ENCODE results near the gene LTA4H.
"Not testable (repeated sequence)": the region's sequence is repeated elsewhere in the genome, so short reads cannot be mapped to it uniquely, and the experiment has no call there.

Gene LTA4H

GRCh38 chr12:95988506-95989275 is 46.7 kb downstream of the LTA4H start:
- no peak for DNase-seq

GRCh38 chr12:95986635-95987570 is 48.5 kb downstream of the LTA4H start:
- no peak for DNase-seq

- DNase-seq, result no peak
Measured at GRCh38 chr12:95984682-95985081, 50.7 kb downstream of the LTA4H start.

DNA sequence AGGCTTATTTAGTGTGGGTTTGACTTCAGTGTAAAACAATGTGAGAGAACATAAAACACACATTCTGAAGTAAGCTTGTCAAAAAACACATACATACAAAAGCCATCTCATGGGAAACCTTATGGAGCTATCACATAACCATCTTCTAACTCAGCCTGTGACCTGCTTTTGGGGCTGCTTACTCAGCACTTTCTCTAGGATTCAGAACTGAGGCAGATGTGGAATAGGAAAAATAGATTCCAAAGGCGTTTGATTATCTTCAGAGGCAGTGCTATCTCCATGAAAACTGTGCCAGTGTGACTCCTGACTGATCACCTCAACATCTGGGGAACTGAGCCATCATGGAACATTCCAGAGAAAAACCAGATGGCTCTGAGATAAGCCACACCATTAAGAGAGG is 52.8 kb downstream of the LTA4H start:
- no peak for DNase-seq

DNA sequence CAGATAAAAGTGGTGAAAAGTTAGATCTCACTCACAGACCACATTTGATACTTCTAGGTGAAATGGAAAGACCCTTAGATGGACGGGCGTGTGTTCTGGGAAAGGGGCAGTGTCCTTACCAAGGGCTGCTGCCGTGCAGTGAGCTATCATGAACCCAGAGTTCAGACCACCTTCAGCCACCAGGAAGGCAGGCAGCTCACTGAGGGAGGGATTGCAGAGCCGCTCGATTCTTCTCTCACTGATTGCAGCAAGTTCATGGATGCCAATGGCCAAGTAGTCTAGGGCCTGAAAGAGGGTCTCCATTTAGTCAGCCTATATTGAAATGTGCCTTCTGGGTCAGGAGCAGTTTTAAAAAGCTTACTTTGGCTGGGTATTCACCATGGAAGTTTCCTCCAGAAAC is 55.0 kb downstream of the LTA4H start:
- no peak for DNase-seq

GRCh38 chr12:95978774-95979173 is 56.6 kb downstream of the LTA4H start:
- DNase-seq, result no peak

DNA sequence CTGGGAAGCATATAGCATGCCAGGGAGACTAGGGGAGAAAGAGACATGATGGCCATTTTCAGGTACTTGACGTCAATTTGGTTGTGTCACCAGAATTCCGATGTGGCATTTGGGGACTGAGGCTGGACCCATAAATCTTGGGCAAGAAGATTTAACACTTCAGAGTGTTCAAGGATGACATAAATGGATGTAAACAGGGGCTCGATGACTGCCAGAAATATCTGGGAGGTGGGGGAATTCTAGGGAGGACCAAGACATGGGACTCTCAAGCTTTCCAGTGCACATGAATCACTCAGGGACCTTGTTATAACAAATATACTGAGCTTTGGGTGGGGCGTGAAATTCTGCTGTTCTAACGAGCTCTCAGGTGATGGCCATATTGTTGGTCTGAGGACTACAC is 57.0 kb downstream of the LTA4H start:
- DNase-seq, result no peak

- DNase-seq, result no peak
Measured at GRCh38 chr12:95977764-95978305, 57.6 kb downstream of the LTA4H start.

DNA sequence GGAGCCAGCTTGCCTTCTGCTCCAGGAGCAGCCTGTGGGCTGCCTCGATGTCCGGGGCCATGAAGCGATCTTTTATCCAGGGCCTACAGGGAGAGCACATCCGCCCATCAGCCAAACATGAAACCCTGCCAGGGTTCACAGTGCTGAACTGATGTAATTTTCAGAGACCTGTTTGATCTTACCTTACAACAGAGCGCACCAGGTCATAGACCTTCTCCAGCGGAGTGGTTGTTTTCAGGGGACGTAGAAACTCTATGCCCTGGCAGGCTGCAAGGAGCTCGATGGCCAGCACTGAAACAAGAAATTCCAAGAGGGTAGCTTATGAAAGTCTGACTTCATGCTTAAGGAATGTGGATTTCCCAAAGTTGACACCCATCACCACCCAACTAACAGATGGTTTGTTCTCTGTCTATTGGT is 59.0 kb downstream of the LTA4H start:
- DNase-seq, result no peak

DNA sequence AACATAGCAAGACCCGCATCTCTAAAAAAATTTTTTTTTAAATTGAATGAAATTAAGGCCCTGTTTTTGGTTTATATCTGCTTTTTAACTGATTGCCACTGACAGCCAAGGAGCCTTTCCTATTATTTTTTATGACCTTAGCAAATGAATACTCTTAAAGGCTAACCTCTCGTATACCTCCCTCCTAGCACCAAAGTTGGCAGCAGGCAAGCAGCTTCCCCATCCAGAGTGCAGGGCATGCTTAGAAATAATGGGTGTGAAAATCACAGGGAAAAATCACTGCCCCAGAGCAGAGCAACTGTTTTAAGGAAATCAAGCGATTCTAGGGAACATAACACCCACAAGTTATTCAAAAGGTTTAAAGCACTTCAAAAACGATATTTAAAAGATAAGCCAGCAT is 59.9 kb downstream of the LTA4H start:
- no peak for DNase-seq

GRCh38 chr12:95974358-95974757 is 61.0 kb downstream of the LTA4H start:
- no peak for DNase-seq

GRCh38 chr12:95972832-95973456 is 62.4 kb downstream of the LTA4H start:
- DNase-seq, result no peak

DNA sequence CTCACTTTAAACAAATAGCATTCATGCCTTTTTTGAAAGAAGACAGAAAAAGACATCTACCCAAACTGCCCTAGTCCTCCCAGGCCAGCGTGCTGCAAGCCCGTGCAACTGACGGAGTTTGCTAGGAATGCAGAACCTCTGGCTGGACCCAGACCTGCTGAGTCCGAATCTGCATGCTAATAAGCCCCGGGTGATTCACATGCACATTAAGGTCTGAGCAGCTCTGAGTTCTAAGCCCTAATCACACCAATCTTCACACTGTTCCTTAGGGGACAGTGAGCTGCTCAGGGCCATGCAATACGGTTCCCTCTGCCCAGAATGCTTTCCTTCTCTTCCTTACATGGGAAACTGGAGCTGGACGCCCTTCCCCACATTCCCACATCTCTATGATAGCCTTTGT is 64.5 kb downstream of the LTA4H start:
- DNase-seq, result no peak

DNA sequence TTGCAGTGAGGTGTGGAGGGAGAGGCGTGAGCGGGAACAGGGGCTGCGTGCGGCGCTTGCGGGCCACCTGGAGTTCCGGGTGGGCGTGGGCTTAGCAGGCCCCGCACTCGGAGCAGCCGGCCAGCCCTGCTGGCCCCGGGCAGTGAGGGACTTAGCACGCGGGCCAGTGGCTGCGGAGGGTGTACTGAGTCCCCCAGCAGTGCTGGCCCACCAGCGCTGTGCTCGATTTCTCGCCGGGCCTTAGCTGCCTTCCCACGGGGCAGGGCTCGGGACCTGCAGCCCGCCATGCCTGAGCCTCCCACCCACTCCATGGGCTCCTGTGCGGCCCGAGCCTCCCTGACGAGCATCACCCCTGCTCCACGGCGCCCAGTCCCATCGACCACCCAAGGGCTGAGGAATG is 66.3 kb downstream of the LTA4H start:
- not testable (repeated sequence) for DNase-seq

GRCh38 chr12:95967301-95967700 is 68.1 kb downstream of the LTA4H start:
- DNase-seq, result no peak

DNA sequence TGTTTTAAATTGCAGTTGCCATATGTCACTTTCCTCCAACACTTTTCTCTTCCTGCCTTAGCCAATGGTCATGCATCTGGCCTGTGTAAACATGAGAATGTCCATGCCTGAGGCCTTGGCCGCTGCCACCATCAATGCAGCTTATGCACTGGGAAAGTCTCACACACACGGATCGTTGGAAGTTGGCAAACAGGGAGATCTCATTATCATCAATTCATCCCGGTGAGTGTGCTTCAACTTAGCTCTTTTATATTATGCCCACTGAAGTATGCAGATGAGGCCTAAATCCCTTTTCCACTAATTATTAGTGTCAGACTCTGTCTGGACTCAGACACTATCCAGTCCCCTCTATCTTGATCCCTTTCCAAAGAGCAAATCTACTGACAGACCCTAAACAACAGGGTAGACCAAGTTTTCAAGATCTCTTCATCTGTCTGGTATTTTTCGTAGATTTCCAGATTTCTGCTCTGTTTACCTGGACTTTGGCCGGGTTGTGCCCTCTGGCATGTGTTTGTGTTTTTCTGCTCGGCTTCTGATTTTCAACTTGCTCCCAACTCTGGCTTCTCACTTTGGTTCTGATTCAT is 69.0 kb downstream of the LTA4H start:
- DNase-seq, result no peak

GRCh38 chr12:95963096-95963495 is 72.3 kb downstream of the LTA4H start:
- no peak for DNase-seq

GRCh38 chr12:95962222-95962621 is 73.2 kb downstream of the LTA4H start:
- DNase-seq, result no peak

- no peak for DNase-seq
Measured at GRCh38 chr12:95960241-95960640, 75.1 kb downstream of the LTA4H start.

DNA sequence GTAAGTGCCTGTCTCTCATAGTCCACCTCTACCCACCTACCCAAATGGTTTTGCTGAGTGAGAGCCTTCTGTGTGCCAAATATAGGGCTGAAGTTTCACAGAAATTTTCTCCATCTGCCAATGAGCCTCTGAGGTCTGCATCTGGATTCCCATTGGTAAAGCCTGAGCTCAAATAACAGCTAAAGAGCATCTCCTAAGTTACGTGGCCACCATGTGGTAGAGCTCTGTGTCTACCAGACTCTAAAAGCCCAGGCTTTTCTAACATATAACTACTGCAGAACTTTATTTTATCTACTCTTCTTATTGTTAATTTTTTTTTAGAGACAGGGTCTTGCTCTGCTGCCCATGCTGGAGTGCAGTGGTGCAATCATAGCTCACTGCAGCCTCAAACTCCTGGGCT is 76.3 kb downstream of the LTA4H start:
- DNase-seq, result no peak

GRCh38 chr12:95956557-95957145 is 78.7 kb downstream of the LTA4H start:
- DNase-seq, result no peak

- DNase-seq, result no peak
Measured at GRCh38 chr12:95955549-95956159, 79.7 kb downstream of the LTA4H start.

Measured in activated T-cell treated with anti-CD3 and anti-CD28 coated beads for 4 hours (primary cell).